Stimulated activated CD4-positive, alpha-beta T cell treated with anti-CD3 and anti-CD28 coated beads, Interleukin-4, amount 100 ng/mL, for 48 hours (primary cell): ENCODE measurements around the gene MUC5B.
"Not testable (repeated sequence)": the region's sequence is repeated elsewhere in the genome, so short reads cannot be mapped to it uniquely, and the experiment has no call there.

Experiments
- DNase-seq, 2 donors: peaks; one replicate each; pipeline ENCODE4 v3.0.0-alpha.2; 2020; ENCODE audit warnings: low read depth in 2 of 2

Gene MUC5B

GRCh38 chr11:1222491-1223345 is at the start of gene MUC5B:
Gene MUC5B (plus strand): TSS chr11:1223066. CDS start chr11:1223124, 58 bp downstream.
- no peak for DNase-seq

GRCh38 chr11:1173396-1173795 is 49.5 kb upstream of the MUC5B start:
- DNase-seq, result not testable (repeated sequence)

GRCh38 chr11:1174441-1175370 is 48.2 kb upstream of the MUC5B start:
- DNase-seq, result no peak

DNA sequence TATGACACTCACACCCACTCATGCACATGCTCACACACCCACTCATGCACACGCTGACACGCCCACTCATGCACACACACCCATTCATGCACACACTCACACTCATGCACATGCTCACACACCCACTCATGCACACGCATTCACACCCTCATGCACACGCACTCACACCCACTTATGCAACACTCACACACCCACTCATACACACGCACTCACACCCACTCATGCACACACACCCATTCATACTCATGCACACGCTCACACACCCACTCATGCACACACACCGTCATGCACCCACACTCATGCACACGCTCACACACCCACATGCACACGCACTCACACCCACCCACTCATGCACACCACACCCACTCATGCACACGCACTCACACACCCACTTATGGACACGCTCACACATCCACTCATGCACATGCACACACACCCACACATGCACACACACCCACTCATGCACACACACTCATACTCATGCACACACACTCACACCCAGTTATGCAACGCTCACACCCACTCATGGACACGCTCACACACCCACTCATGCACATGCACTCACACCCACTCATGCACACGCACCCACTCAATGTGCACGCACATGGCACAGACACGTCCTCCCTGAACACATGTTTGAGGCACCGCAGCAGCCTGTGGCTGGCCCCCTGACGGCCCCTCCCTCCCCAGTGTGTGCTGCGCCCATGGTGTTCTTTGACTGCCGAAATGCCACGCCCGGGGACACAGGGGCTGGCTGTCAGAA is 47.2 kb upstream of the MUC5B start:
- no peak for DNase-seq

DNA sequence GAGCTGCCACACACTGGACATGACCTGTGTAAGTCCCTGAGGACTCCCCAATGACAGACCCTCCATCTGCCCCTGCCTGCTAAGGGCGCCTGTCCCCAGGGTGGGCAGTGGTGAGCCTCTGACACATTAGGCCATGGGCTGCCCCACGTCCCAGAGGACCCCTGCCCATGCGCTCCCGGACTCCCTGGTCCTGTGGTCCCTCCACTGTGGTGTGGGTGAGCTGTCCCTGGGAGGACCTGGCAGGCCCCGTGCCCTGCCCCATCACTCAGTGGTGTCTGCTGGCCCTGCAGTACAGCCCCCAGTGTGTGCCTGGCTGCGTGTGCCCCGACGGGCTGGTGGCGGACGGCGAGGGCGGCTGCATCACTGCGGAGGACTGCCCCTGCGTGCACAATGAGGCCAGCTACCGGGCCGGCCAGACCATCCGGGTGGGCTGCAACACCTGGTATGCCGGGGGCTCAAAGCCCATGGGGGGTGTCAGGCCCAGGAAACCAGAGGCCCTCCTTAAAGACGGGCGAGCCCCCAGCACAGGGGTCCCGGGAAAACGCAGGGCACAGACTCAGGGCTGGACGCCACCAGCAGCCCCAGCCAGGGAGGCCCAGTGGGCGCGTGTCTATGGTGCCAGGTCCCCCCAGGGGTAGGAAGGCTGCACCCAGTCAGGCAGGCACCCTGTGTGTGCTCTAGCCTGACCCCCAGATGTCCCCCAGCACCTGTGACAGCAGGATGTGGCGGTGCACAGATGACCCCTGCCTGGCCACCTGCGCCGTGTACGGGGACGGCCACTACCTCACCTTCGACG is 46.4 kb upstream of the MUC5B start:
- DNase-seq, result no peak

DNA sequence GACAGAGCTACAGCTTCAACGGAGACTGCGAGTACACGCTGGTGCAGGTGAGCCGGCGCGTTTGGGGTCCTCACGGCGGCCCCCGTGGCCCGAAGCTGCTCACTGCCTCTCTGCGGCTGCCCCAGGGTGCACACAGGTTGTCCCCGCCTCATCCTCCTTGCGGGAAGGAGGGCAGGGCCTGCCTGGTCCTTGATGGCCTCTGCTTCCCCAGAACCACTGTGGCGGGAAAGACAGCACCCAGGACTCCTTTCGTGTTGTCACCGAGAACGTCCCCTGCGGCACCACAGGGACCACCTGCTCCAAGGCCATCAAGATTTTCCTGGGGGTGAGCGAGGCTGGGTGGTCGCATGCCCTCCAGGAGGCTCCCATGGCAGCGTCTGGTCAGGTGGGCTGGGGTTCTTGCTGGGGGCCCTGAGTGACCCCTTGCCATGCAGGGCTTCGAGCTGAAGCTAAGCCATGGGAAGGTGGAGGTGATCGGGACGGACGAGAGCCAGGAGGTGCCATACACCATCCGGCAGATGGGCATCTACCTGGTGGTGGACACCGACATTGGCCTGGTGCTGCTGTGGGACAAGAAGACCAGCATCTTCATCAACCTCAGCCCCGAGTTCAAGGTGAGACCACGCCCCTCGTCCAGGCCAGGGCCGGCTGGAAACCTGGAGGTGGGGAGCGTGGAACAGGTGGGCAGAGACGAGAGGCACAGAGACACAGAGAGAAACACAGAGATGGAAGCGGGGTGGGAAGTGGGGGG is 45.7 kb upstream of the MUC5B start:
- no peak for DNase-seq

GRCh38 chr11:1177771-1178090 is 45.1 kb upstream of the MUC5B start:
- DNase-seq, result no peak

DNA sequence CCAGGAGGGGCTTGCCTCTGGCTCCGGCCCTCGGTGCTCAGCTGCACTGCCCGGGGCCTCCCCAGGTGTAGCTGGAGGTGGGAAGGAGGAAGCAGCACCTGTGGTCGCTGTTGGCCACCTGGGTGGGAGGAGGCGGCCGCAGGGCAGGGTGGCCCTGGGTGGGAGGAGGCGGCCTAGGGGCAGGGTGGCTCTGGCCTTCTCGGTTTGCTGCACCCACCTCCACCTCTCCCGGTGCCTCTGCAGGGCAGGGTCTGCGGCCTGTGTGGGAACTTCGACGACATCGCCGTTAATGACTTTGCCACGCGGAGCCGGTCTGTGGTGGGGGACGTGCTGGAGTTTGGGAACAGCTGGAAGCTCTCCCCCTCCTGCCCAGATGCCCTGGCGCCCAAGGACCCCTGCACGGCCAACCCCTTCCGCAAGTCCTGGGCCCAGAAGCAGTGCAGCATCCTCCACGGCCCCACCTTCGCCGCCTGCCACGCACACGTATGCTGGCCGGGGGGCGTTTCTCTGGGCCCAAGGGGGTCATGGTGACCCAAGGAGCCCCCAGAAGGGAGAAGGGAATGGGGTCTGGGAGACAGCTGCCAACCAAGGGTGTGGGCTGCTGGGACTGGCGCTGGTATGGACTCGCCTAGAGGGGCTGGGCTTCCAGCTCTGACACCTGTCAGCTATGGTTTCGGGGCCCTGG is 44.5 kb upstream of the MUC5B start:
- DNase-seq, result no peak

GRCh38 chr11:1178906-1179305 is 44.0 kb upstream of the MUC5B start:
- no peak for DNase-seq

DNA sequence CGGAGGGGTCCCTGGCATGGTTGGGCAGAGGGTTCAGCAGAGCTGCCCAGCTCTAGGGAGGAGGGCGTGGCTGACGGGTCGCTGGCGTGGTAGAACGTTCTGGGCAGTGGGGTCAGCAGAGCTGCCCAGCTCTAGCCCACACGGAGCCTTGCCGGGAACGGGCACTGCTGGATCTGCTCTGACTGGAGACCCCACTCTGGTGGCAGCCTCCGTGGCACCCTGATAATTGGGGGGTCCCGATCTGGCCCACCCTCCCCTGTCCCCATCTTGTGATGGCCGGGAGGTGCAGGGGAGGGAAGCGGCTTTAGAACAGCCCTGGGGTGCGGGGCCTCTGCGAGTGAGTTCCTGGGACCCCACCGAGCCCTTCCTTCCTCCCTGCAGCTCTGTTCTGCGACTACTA is 43.2 kb upstream of the MUC5B start:
- no peak for DNase-seq

GRCh38 chr11:1180171-1180570 is 42.7 kb upstream of the MUC5B start:
- no peak for DNase-seq

- no peak for DNase-seq
These were observed 41.9 kb upstream of the MUC5B start for GRCh38 chr11:1180947-1181391.

DNA sequence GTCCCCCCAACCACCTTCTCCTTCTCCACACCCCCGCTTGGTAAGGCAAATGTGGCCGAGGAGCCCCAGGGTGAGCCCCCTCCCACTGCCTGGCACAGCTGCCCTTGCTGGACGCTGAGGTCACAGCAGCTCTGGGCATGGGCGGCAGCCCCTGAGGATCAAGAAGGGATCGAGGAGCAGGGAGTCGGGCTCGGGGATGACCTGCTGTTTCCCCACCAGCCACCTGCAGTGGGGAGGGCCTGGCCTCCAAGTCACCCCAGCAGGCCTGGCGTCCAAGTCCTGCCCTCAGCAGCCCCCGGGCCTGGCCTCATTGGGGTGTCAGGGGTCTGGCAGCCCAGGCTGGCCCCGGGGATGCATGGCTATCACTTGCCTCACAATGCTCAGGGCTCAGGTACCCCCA is 41.4 kb upstream of the MUC5B start:
- no peak for DNase-seq

DNA sequence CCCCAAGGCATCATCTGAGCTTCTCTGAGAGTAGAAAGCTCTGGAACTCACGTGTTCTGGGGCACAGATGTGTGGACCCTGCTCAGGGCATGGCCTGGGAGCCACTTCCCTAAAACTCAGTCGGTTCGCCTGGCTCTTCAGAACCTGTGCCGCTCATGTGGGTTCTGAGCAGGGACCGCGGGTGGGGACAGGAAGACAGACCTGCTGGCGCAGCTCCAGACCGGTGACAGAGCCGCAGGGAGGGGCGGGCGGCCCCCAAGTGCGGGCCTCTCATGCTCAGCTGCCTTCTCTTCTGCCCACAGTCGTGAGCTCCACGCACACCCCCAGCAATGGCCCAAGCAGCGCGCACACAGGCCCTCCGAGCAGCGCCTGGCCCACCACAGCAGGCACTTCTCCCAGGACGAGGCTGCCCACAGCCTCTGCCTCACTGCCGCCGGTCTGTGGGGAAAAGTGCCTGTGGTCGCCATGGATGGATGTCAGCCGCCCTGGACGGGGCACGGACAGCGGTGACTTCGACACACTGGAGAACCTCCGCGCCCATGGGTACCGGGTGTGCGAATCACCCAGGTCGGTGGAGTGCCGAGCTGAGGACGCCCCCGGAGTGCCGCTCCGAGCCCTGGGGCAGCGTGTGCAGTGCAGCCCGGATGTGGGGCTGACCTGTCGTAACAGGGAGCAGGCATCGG is 40.9 kb upstream of the MUC5B start:
- no peak for DNase-seq

- DNase-seq, result not testable (repeated sequence)
These were observed 38.7 kb upstream of the MUC5B start for GRCh38 chr11:1184139-1184538.

DNA sequence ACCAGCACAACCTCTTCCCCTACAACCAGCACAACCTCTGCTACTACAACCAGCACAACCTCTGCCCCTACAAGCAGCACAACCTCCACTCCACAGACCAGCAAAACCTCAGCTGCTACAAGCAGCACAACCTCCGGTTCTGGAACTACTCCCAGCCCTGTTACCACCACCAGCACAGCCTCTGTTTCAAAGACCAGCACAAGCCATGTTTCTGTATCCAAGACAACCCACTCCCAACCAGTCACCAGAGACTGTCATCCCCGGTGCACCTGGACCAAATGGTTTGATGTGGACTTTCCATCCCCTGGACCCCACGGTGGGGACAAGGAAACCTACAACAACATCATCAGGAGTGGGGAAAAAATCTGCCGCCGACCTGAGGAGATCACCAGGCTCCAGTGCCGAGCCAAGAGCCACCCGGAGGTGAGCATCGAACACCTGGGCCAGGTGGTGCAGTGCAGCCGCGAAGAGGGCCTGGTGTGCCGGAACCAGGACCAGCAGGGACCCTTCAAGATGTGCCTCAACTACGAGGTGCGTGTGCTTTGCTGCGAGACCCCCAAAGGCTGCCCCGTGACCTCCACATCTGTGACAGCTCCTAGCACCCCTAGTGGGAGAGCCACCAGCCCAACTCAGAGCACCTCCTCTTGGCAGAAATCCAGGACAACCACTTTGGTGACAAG is 34.3 kb upstream of the MUC5B start:
- DNase-seq, result not testable (repeated sequence)

DNA sequence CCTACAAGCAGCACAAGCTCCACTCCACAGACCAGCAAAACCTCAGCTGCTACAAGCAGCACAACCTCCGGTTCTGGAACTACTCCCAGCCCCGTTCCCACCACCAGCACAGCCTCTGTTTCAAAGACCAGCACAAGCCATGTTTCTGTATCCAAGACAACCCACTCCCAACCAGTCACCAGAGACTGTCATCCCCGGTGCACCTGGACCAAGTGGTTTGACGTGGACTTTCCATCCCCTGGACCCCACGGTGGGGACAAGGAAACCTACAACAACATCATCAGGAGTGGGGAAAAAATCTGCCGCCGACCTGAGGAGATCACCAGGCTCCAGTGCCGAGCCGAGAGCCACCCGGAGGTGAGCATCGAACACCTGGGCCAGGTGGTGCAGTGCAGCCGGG is 33.0 kb upstream of the MUC5B start:
- not testable (repeated sequence) for DNase-seq

DNA sequence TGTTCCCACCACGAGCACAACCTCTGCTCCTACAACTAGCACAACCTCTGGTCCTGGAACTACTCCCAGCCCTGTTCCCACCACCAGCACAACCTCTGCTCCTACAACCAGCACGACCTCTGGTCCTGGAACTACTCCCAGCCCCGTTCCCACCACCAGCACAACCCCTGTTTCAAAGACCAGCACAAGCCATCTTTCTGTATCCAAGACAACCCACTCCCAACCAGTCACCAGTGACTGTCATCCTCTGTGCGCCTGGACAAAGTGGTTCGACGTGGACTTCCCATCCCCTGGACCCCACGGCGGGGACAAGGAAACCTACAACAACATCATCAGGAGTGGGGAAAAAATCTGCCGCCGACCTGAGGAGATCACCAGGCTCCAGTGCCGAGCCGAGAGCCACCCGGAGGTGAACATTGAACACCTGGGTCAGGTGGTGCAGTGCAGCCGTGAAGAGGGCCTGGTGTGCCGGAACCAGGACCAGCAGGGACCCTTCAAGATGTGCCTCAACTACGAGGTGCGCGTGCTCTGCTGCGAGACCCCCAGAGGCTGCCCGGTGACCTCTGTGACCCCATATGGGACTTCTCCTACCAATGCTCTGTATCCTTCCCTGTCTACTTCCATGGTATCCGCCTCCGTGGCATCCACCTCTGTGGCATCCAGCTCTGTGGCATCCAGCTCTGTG is 30.9 kb upstream of the MUC5B start:
- not testable (repeated sequence) for DNase-seq
